ENCODE data around the gene WNT7A. TPM values are rescaled to one million over a fixed set of nuclear protein-coding genes. Genes with fewer than 3 reads are reported as not detected.

Gene WNT7A
- total RNA-seq, 1 donor from 2014 or later, result not detected

DNA sequence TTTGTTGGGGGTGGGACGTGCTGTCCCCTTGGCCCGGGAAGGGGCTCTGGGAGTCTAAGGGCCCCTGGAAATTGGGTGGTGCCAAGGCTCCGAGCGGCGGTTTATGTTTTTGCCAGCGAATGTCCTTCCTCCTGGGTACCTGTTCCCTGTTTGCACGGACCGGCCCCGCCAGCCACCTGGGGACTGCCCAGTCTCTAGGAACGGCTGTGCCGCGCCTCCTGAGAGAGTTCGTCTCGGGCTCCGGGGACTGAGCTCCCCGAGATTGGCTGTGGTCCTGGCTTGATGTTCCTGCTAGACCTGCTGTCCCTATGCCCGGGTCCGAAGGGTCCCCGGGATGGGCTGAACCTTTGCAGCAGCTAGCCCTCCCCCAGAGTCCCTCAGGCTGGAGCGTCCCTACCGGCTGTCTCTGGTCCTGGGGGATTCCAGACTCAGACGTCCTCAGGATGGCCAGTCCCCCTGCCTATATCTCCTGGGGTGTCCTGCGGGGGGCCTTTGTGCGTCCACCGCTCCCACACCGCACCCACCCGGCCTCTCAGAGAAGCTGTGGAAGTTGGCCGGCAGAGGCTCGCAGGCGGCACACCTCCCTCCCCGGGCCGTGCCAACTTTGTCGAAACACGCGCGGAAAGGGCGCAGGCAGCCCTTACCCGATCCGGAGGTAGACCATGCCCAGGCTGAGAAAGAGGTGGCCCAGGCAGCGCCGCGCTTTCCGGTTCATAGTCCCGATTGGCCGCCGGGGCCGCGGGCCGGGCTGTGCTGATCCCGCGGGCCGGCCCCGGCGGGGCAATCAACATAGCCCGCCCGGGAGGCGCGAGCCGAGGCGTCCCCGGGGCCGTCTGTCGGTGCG lies 547 bp downstream of the WNT7A start:
- Mint-ChIP-seq H3K27me3 (ENCODE audit: unreplicated experiment) (peaks cover 67% of the 10 kb centered on the region), H3K9me3 (ENCODE audit: unreplicated experiment) (no peaks in the 10 kb centered on the region), H3K27ac (ENCODE audit: unreplicated experiment) (no peak overlapping the region), H3K4me1 (ENCODE audit: unreplicated experiment) (peaks cover 4% of the 10 kb centered on the region), H3K4me3 (ENCODE audit: unreplicated experiment) (no peak overlapping the region), H3K36me3 (ENCODE audit: unreplicated experiment) (no peaks in the 10 kb centered on the region)
- TF ChIP-seq, protein P1, sequence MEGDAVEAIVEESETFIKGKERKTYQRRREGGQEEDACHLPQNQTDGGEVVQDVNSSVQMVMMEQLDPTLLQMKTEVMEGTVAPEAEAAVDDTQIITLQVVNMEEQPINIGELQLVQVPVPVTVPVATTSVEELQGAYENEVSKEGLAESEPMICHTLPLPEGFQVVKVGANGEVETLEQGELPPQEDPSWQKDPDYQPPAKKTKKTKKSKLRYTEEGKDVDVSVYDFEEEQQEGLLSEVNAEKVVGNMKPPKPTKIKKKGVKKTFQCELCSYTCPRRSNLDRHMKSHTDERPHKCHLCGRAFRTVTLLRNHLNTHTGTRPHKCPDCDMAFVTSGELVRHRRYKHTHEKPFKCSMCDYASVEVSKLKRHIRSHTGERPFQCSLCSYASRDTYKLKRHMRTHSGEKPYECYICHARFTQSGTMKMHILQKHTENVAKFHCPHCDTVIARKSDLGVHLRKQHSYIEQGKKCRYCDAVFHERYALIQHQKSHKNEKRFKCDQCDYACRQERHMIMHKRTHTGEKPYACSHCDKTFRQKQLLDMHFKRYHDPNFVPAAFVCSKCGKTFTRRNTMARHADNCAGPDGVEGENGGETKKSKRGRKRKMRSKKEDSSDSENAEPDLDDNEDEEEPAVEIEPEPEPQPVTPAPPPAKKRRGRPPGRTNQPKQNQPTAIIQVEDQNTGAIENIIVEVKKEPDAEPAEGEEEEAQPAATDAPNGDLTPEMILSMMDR (IDR thresholded peaks at IDR 0.05), result no peak
- DNase-seq (ENCODE audit: extremely low spot score, unreplicated experiment), result no peak

DNA sequence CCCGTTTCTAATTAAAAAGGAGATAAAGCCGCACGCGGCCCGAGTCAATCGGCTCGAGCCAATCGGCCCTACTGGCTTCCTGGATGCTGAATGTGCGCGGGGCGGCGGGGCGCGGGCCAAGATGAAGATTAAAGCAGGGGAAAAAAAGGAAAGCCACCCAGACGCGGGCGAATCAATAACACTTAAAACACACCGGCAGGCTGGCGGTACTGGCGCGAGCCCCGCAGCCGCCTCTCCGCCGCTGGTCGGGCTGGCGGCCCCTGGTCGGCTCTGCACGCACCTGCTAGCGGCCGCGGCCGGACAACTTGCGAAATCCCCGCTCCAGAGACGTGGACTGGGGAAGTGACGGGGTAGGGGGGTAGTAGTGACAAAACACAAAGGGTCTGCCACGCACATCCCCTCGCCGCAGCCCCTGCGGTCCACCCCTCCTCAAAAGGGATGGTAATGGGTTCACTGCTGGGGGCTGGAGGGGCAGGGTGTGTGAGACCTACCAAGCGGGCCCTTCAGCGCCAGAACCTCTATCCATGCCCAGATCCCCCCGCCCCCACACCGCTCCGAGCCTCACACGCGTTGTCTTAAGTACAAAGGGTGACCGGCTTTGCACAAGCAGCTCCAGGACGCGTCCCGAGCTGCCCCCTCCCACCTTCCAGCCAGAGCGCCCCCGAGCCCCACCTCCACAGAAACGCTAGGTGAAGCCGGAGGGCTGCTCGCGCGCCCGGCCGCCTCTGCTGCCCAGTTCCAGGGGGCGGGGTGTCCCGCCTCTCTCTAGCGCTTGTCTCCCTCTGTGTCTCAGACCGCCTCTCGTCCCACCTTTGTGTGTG lies 1.4 kb downstream of the WNT7A start:
- DNase-seq (ENCODE audit: extremely low spot score, unreplicated experiment), result no peak
- Mint-ChIP-seq H3K4me3 (ENCODE audit: unreplicated experiment) (no peak overlapping the region), H3K36me3 (ENCODE audit: unreplicated experiment) (no peaks in the 10 kb centered on the region), H3K27me3 (ENCODE audit: unreplicated experiment) (peaks cover 61% of the 10 kb centered on the region), H3K27ac (ENCODE audit: unreplicated experiment) (no peak overlapping the region), H3K4me1 (ENCODE audit: unreplicated experiment) (peaks cover 4% of the 10 kb centered on the region), H3K9me3 (ENCODE audit: unreplicated experiment) (no peaks in the 10 kb centered on the region)
- TF ChIP-seq, protein P1 (IDR thresholded peaks at IDR 0.05), result no peak

DNA sequence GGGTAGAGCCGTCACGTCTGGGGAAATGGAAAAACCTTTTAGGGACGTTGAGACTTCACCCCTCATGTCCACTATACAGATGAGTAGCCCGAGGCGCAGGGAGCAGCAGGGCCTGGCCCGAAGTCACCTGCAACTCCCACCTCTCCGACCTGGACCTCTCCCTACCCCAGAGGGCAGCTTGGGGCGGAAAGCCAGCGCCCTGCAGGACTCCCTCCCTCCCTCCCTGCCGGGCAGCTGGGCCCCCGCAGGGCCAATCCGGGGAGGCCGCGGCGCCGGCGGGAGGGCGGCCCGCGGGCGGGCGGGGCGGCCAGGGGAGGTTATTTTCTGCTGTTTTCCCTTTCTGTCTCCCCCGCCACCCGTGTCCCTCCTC lies 2.0 kb downstream of the WNT7A start:
- Mint-ChIP-seq H3K36me3 (ENCODE audit: unreplicated experiment) (no peaks in the 10 kb centered on the region), H3K4me1 (ENCODE audit: unreplicated experiment) (peaks cover 4% of the 10 kb centered on the region), H3K27me3 (ENCODE audit: unreplicated experiment) (peaks cover 58% of the 10 kb centered on the region), H3K9me3 (ENCODE audit: unreplicated experiment) (no peaks in the 10 kb centered on the region), H3K27ac (ENCODE audit: unreplicated experiment) (no peak overlapping the region), H3K4me3 (ENCODE audit: unreplicated experiment) (no peak overlapping the region)
- TF ChIP-seq, protein P1 (IDR thresholded peaks at IDR 0.05), result no peak
- no peak for DNase-seq (ENCODE audit: extremely low spot score, unreplicated experiment)

DNA sequence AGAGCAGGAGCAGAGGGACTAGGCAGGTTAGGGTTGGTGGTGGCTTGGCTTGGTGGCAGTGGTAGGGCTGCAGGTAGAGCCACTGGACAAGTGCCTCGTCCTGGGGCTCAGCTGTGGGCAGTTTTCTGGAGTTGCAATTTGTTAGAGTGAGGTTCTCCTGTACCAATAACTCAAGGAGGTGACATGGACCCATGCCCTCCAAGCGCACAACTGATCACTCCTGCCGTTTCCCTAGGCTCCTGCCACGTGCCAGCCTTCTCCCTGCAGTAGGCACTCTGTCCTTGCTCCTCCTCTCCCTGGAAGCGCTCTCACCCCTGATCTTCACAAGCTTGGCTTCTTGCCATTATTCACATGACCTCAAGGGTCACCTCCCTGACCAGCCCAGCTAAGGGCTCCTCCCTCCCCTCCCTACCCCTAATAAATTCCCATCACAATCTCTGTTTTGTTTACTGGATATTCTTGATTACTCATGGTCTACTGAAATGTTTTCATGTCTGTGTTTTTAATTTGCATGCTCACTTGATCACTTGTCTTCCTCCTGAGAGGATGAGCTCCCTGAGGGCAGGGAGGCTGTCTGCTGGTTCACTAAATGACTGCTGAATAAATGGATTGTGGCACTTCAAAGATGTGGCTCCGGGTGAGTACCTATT lies 3.3 kb downstream of the WNT7A start:
- H3K36me3 Mint-ChIP-seq (ENCODE audit: unreplicated experiment), result no peaks in the 10 kb centered on the region
- TF ChIP-seq, protein P1 (IDR thresholded peaks at IDR 0.05), result no peak
- H3K4me1 Mint-ChIP-seq (ENCODE audit: unreplicated experiment), result peaks cover 4% of the 10 kb centered on the region
- DNase-seq (ENCODE audit: extremely low spot score, unreplicated experiment), result no peak
- H3K9me3 Mint-ChIP-seq (ENCODE audit: unreplicated experiment), result no peaks in the 10 kb centered on the region
- peaks cover 46% of the 10 kb centered on the region for H3K27me3 Mint-ChIP-seq (ENCODE audit: unreplicated experiment)
- H3K4me3 Mint-ChIP-seq (ENCODE audit: unreplicated experiment), result no peak overlapping the region
- no peak overlapping the region for H3K27ac Mint-ChIP-seq (ENCODE audit: unreplicated experiment)
